ENCODE results near the gene LYRM1. TPM values are rescaled to one million over a fixed set of nuclear protein-coding genes. Genes with fewer than 3 reads are reported as not detected.
"Not testable (repeated sequence)": the region's sequence is repeated elsewhere in the genome, so short reads cannot be mapped to it uniquely, and the experiment has no call there.

LYRM1 gene
- total and polyA plus RNA-seq, 7 donors, result 31.2 to 85.6 (median 43.7) TPM

DNA sequence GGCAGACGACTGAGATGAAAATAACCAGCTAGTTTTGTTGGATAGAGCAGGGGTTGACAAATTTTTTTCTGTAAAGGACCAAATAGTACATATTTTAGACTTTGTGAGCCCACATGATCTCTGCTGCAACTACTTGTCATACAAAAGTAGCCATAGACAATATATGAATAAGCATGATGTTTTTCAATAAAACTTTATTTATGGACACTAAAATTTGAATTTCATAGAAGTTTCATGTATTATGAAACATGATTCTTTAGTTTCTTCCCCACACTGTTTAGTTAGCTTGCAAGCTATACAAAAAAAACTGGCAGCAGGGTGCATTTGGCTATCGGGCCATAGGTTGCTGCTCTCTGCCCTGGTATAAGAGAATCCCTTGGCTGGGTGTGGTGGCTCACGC, 56.6 kb downstream of the LYRM1 start:
- Histone ChIP-seq H3K36me3 (no peaks in the 10 kb centered on the region), H3K4me1 (no peaks in the 10 kb centered on the region), H3K27ac (no peak overlapping the region), H3K9me3 (no peaks in the 10 kb centered on the region), H3K4me3 (no peak overlapping the region), H3K27me3 (no peaks in the 10 kb centered on the region)
- 80 to 87% methylated on average over 3 of the region's 3 CpGs for WGBS, 2 donors
- no peak for DNase-seq
- TF ChIP-seq POLR2AphosphoS5 (IDR thresholded peaks at IDR 0.05) (no peak), POLR2A (IDR thresholded peaks at IDR 0.05) (no peak), EP300 (IDR thresholded peaks at IDR 0.05) (no peak)
- TF ChIP-seq, protein P1, sequence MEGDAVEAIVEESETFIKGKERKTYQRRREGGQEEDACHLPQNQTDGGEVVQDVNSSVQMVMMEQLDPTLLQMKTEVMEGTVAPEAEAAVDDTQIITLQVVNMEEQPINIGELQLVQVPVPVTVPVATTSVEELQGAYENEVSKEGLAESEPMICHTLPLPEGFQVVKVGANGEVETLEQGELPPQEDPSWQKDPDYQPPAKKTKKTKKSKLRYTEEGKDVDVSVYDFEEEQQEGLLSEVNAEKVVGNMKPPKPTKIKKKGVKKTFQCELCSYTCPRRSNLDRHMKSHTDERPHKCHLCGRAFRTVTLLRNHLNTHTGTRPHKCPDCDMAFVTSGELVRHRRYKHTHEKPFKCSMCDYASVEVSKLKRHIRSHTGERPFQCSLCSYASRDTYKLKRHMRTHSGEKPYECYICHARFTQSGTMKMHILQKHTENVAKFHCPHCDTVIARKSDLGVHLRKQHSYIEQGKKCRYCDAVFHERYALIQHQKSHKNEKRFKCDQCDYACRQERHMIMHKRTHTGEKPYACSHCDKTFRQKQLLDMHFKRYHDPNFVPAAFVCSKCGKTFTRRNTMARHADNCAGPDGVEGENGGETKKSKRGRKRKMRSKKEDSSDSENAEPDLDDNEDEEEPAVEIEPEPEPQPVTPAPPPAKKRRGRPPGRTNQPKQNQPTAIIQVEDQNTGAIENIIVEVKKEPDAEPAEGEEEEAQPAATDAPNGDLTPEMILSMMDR (IDR thresholded peaks at IDR 0.05), result no peak
- intact Hi-C loops (cut with DNase I), result no loop called here

DNA sequence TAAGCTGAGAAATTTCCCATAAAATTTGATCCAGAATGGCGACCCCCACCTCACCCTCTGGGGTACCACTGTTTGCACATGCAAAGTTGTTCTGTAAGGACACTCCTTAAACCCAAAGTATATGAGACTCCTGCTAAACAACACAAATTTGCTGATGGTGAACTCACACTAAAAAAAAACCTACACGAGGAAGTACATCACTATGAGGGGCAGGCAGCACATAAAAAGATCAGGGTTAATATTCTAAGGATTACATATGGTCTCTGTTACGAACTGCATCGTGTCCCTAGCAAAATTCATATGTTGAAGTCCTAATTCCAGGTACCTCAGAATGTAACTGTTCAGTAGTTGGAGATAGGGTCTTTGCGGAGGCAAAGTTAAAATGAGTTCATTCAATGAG, 60.3 kb downstream of the LYRM1 start:
- Histone ChIP-seq H3K4me1 (no peaks in the 10 kb centered on the region), H3K36me3 (no peaks in the 10 kb centered on the region), H3K27me3 (no peaks in the 10 kb centered on the region), H3K4me3 (no peak overlapping the region), H3K27ac (no peak overlapping the region), H3K9me3 (no peaks in the 10 kb centered on the region)
- no peak for DNase-seq
- WGBS, 2 donors, result 87 to 88% methylated on average over 5 of the region's 5 CpGs
- TF ChIP-seq POLR2A (IDR thresholded peaks at IDR 0.05) (no peak), POLR2AphosphoS5 (IDR thresholded peaks at IDR 0.05) (no peak), EP300 (IDR thresholded peaks at IDR 0.05) (no peak)
- TF ChIP-seq, protein P1 (IDR thresholded peaks at IDR 0.05), result no peak
- intact Hi-C loops (cut with DNase I), result no loop called here

DNA sequence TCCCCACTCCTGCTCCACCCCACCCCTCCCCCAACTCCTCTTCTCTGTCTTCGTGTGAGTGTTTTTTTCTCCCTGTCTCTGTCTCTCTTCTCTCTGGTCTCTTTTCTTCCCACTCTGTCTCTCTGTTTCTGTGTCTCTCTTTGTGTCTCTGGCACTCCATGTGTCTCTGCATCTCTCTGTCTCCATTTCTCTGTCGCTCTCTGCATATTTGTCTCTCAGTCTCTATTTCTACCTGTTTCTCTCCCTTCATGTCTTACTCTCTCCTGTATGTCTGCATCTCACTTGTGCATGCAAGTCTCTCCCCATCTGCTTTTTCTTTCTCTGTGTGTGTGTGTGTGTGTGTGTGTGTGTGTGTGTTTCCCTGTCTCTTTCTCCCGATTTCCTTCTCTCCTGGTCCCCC, 68.2 kb downstream of the LYRM1 start:
- Histone ChIP-seq H3K27me3 (no peaks in the 10 kb centered on the region), H3K9me3 (no peaks in the 10 kb centered on the region), H3K27ac (no peak overlapping the region), H3K4me1 (no peaks in the 10 kb centered on the region), H3K36me3 (no peaks in the 10 kb centered on the region), H3K4me3 (no peak overlapping the region)
- DNase-seq, result no peak
- 73 to 76% methylated on average over 3 of the region's 3 CpGs for WGBS, 2 donors
- TF ChIP-seq, protein P1 (IDR thresholded peaks at IDR 0.05), result no peak
- TF ChIP-seq EP300 (IDR thresholded peaks at IDR 0.05), result no peak
- TF ChIP-seq POLR2AphosphoS5 (IDR thresholded peaks at IDR 0.05), result no peak
- no peak for TF ChIP-seq POLR2A (IDR thresholded peaks at IDR 0.05)
- intact Hi-C loops (cut with DNase I), result no loop called here

DNA sequence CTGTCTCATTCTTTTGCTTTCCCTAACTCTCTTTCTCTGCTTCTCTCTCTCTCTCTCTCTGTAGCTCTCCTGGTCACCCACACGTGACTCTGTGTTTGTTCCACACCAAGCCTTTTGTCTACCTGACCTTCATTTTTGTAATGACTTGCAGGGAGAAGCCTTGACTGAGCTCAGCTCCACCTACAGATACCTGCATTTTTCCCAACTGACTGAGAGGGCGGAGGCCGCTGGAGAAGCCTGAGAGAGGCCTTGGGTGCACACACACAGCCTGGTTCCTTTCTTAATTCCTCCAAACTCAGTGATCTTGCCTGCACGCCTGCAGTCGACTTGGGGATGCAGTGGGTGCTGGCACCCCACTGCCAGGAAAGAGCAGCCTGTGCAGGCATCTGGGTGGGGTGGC, 68.8 kb downstream of the LYRM1 start:
- intact Hi-C loops (cut with DNase I), result no loop called here
- H3K4me1 ChIP-seq, result no peaks in the 10 kb centered on the region
- no peaks in the 10 kb centered on the region for H3K27me3 ChIP-seq
- H3K4me3 ChIP-seq, result no peak overlapping the region
- no peaks in the 10 kb centered on the region for H3K9me3 ChIP-seq
- H3K36me3 ChIP-seq, result no peaks in the 10 kb centered on the region
- H3K27ac ChIP-seq, result no peak overlapping the region
- TF ChIP-seq EP300 (IDR thresholded peaks at IDR 0.05) (no peak), POLR2AphosphoS5 (IDR thresholded peaks at IDR 0.05) (no peak), POLR2A (IDR thresholded peaks at IDR 0.05) (no peak)
- TF ChIP-seq, protein P1 (IDR thresholded peaks at IDR 0.05), result no peak
- no peak for DNase-seq
- 86 to 90% methylated on average over 5 of the region's 5 CpGs for WGBS, 2 donors

DNA sequence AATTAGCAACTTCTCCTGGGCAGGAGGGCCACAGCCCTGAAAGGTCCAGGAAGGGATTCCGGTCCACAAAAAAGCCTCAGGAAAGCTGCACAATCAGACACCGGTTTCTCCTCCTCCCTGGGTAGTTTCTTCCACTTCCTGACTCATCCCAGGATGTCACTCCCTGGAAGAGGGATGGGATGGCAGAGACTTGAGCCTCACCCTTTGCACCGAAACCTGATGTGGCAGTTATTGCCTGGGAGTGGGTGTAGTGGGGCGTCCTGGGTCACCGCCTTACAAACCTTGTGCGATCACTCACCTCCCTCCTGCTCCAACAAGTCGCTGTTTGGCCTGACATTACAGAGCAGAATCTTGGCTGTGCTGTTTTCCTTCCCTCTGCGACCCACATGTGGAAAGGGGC, 70.8 kb downstream of the LYRM1 start:
- WGBS, 2 donors, result 81 to 83% methylated on average over 8 of the region's 8 CpGs
- intact Hi-C loops (cut with DNase I), result no loop called here
- Histone ChIP-seq H3K36me3 (no peaks in the 10 kb centered on the region), H3K4me3 (no peak overlapping the region), H3K4me1 (no peaks in the 10 kb centered on the region), H3K27ac (no peak overlapping the region), H3K9me3 (no peaks in the 10 kb centered on the region), H3K27me3 (no peaks in the 10 kb centered on the region)
- no peak for DNase-seq
- TF ChIP-seq EP300 (IDR thresholded peaks at IDR 0.05) (no peak), POLR2AphosphoS5 (IDR thresholded peaks at IDR 0.05) (no peak), POLR2A (IDR thresholded peaks at IDR 0.05) (no peak)
- TF ChIP-seq, protein P1 (IDR thresholded peaks at IDR 0.05), result no peak

DNA sequence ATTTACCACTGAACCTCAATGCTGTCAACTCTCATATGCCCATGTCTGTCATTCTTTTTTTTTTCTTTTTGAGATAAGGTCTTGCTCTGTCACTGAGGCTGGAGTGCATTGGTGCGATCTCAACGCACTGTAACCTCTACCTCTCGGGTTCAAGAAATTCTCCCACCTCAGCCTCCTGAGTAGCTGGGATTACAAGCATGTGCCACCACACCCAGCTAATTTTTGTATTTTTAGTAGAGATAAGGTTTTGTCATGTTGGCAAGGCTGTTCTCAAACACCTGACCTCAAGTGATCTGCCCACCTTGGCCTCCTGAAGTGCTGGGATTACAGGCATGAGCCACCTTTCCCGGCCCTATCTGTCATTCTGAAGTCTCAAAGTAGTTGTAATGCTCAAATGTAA, 72.6 kb downstream of the LYRM1 start:
- H3K36me3 ChIP-seq; H3K9me3 ChIP-seq; intact Hi-C loops (cut with DNase I); DNase-seq; H3K27ac ChIP-seq; H3K27me3 ChIP-seq; H3K4me1 ChIP-seq; H3K4me3 ChIP-seq: not testable (repeated sequence)
- WGBS, 2 donors, result 93 to 95% methylated on average over 4 of the region's 4 CpGs
